HG03342 (cell line): ENCODE results near the gene CDH22.

Experiments used
- ATAC-seq: cut with Tn5 transposase; IDR thresholded peaks from one replicate; pipeline ENCODE4 v1.9.1; 2021; ENCODE audit warnings: mild to moderate bottlenecking, moderate library complexity; ENCODE audit not compliant: unreplicated experiment

The CDH22 gene

DNA sequence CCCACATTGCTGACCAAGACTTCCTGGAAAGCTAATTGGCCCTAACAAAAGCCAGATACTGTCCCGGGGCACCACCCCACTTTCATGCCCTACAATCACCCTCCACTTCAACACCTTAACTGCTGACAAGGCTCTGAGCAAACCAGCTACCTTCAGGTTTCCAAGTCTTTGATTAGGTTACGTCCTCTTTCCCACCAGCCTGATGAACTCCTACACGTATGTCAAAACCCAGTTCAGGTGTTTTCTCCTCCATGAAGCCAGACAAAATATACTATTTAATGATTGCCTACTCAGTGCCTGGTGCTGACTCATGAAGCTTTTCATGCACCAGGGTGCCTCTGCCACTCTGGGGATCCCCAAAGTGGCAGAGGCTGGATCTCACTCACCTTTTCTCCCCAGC lies 58.6 kb downstream of the CDH22 start:
- ATAC-seq, result no peak

DNA sequence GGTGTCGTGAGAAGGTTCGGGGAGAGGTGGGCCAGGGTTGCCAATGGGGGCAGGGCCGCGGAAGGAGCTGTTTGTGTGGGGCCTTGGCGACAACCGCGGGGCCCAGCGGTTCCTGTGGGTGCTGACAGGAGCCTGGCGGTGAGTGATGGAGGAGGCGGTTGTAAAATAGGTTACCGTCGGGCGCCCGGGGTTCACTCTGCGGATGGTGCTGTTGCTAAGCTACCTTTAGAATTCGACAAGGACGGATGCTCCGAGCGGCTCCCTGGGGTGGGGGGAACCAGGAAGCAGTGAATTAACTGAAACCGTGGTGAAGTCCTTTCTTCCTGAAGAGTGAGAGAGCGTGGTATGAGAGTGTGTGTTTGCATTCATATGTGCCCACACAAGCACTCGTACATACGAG lies 61.7 kb downstream of the CDH22 start:
- ATAC-seq, result no peak

DNA sequence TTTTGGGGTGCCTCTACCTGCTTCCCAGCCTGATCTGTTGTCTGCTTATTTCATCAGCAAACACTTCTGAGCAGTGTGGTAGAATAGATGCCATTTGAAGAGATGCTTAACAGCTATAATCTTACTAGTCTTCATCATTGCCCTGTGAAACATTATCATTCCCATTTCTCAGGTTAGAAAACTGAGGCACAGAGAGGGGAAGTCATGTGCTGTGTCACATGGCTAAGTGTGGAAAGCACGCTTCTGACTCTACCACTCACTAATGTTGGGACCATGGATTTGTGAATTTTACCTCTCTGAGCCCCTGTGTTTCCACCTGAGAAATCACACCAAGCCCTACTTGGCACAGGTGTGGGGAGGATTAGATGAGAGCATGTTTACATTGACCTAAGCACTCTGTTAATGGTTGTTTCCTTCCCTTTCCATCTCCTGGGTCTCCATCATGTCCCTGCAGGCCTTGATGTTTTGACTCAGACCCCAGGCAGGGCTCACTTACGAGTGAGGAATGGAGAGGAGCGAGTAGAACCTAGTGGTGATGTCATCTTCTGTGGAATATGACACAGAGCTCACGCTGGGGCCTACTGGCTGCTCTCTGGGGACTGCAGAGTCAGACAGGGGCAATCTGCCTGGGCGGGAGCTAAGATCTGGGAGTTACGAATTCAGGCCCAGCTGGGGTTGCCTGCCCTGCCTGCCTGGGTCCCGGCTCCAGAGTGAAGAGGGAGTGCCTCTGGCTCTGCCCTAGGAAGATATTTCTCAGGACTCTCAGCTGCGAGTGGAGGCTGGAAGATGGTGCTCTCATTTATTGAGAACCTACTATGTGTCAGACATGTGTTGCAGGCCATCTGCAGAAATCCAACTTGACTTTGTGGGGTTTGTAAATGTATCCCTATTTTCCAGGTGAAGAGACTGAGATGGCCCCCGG lies 64.3 kb downstream of the CDH22 start:
- ATAC-seq, result no peak

DNA sequence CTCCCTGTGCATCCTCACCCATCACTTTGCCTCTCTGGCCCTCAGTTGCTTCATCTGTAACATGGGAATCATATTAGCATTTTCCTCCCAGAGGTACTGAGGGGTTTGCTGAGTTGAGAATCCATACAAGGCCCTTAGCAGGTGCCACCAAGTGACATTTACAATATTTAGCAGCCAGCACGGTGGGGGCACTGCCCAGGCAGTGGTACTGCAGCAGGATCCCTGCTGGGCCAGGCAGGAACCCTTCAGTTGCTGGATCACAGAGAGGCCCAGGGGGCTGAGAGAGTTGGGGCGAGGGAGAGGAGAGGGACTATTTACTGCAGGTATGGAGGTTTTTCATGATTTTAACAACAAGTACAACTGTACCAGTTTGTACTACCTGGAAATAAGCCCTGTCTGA lies 65.9 kb downstream of the CDH22 start:
- ATAC-seq, result no peak

DNA sequence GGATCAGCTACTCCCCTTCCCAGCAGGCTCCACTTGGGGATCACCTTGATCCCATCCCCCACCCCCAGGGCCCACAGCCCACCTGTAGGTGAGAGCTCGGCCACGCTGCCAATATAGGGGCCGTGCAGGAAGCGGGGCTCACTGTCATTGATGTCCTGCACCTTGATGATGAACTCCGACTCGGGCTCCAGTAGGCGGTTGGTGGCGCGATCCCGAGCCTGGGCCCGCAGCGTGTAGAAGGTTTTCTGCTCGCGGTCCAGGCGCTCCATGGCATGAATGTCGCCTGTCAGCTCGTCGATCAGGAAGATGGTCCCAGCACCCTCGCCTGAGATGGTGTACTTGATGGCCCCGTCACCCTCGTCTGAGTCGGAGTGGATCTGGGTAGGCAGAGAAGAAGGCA lies 67.4 kb downstream of the CDH22 start:
- no peak for ATAC-seq

DNA sequence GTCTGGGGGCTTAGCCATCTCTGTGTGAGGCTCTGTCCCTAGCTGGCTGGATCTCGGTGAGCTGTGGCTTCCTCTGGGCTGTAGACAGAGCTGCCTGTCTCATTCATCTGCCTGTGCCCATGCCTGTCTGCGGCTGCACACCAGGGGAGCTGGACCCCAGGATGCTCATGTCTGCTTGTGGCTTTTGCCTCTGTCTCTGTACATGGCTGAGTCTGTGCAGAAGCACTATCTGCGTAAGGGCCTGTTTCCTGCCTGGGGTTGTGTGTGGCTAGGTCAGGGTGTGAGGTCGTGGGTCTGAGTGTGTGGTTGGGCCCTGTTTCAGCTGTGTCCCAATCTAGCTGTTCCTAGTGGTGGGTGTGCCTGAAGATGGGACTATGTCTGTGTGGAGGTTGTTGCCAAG lies 68.2 kb downstream of the CDH22 start:
- no peak for ATAC-seq

DNA sequence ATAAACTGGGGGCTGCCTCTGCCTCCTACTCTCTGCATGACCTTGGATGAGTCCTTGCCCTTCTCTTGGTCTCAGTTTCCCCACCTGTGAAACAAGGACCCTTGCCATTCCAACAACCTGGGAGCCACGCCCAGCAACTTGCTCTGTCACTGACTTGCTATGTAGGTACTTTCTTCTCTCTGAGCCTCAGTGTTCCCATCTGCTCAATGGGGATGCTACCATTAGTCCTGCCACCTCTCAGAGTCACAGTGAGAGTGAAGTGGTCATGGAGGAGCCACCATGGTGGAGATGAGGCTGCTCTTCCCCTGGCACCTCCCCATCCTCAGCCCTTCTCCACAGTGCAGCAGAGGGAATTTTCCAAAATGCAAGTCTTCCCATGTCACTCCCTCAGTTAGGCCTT lies 70.6 kb downstream of the CDH22 start:
- no peak for ATAC-seq

DNA sequence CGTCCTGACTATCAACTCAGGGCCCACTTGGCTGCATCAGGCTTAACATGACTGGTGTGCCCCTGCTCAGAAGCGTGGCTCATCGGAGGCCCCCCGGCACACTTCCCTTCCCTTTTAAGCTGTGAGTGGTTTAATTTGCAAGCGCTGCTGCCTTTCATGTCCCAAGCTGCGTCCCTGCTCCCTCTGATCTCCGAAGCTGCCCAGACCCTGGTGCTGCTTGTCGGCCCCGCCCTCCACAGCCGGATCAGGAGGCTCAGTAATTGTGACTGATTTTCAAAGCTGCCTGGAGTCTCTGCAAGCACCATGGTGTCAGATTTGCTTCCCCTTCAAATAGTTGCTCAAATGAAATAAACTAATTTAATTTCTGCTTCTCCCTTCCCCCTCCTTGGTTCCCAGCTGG lies 71.1 kb downstream of the CDH22 start:
- no peak for ATAC-seq

DNA sequence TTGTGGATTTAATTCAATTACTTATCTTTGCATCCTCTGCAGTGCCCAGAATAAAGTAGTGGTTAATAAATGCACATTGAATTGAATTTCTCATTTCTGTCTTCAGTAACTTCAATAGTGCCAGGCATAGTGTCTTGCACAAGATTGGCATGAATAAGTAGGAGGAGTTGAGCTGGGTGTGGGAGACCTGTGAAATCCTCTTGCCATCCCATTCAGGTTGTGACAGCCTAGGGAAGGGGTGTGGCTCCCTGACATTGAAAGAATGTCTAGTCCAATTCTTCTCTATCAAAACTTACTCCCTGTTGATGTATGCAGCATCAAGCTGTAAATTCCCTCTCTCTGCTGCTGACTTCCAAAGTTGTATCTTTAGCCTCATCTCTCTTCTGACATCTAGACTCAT lies 73.2 kb downstream of the CDH22 start:
- ATAC-seq, result no peak

DNA sequence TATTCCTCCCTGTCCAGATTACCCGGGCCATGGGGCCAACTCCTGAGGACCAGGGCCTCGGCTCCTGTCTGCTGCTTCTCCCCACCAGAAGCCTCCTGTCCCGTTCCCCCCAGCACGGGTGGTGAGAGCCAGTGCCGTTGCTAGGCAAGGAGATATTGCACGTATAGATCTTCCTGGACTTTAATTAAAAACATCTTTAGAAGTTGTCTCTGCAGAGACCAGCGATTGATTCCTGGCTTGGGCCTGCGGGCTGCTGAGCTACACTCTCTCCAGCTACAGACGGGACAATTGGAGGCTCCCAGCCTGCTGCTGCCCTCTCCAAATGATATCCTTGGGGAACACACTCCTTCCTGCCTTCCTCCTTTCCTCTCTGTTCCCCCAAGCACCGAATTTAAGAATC lies 74.6 kb downstream of the CDH22 start:
- no peak for ATAC-seq

DNA sequence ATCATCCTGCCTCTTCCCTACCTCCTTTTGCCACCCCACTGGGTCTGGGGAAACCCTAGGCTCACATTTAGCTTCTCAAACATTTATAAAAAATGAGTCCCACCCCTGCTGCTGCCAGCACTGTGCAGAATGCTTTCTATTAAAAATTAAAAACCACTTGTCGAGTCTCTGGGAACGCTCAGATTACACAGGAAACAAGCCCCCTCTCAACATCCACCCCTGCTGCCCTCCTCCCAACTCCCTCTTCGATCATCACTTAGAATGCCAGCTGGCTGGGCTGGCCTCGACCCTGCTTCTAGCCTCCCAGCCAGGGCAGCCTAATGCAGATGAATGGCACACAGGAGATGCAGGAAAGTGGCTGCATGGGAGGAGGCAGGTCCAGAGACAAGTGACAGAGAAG lies 75.8 kb downstream of the CDH22 start:
- ATAC-seq, result no peak

DNA sequence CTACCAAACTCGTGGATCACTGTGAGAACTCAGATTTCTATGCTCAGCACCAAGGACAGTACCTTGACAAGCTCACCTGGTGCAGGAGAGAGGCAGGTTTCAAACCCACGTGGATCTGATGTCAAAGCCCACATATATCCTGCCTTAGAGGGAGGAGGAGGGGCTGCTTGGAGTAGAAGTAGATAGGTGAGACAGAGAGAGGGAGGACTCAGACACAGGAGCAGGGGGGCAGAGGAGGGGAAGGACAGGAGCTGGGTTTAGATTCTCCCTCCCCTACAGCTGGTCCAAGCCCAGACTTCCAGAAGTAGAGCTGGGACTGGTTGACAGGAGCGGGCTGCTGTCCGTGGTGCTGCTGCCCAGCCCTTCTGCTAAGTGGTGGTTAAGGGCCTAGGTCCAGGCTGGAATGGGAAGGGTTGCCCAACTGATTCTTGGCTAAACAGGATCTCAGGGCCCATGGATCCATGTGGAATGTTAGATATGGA lies 77.5 kb downstream of the CDH22 start:
- ATAC-seq, result no peak

DNA sequence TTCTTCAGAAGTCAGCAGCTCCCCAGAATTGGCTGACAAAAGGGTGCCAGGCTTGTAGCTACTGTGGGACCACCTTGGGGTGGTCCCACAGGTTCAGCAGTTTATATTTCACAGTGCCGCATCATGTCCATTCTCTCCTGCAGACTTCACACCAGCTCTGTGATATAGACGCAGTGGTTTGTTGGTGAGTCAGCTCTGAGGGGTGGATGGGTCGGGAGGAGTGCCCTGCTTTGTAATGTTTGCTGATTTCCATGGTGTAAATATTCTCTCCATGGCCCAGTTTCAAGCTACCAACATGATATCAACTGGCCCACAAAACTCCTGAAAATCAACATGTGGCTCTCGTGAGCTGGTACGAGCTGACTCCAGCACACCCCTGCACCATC lies 78.2 kb downstream of the CDH22 start:
- no peak for ATAC-seq

DNA sequence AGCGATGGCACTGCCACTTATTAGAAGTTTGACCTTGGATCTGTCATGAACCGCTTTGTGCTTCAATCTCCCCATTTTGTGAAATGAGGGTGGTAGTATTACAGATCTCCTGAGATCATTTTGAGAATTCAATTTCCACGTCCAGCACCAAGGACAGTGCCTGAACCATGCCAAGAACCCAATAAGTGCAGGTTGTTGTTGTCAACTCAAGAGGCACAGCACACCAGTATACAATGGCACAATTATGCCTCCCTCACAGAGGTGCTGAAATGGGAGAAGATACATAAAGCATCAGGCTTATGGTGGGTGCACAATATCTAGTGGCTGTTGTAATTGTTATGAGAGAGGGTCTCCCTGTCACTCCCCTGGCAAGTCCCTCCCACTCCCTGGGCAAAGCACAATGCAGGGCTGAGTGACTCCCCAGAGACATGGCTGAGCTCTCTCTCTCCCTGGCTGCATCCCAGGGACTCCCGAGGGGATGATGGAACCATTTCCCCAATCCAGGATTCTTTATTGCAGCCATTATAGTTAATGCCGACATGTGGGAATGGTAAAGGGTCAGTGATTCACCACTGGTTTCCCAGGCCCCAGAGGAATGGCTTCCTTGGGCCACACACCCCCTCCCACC lies 78.7 kb downstream of the CDH22 start:
- ATAC-seq, result no peak

DNA sequence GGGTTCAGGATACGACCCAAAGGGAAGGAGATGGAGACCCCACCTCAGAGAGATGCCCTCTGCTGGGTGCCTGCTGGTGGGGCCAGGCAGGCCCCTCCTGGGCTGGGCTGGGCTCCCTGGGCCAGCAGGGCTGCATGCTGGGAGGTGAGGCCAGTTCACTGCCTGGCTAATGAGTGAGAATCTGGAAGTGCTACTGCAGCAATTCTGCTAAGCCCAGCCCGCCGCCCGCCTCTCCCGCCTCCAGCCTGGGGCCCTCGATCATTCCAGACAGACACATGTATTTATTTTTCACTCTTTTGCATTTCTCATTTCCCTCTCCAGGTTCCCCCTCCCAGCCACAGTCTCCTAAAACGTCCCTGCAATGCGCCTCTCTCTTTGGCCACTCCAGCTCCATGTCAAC lies 79.6 kb downstream of the CDH22 start:
- no peak for ATAC-seq

DNA sequence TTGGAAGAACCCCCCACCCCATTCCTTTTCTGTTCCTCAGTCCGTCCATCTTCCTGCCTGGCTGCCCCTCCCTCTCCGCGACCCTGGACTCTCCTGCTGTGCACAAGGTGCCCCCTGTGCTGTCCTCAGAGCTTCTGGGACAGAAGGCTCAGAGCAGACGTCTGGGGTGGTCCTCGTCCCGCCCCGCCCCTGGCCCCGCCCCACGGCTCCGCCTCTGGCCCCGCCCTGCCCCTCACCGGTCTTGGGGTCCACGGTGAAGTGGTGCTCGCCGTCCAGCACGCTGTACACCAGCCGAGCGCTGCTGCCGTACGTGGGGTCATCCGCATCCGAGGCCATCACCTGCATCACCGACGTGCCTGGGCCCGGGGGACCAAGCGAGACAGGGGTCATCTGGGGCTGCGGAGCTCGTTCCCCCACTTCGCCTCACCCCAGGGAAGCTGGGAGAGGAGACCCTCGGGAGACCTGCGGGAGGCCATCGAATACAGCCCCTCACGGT lies 81.0 kb downstream of the CDH22 start:
- no peak for ATAC-seq

DNA sequence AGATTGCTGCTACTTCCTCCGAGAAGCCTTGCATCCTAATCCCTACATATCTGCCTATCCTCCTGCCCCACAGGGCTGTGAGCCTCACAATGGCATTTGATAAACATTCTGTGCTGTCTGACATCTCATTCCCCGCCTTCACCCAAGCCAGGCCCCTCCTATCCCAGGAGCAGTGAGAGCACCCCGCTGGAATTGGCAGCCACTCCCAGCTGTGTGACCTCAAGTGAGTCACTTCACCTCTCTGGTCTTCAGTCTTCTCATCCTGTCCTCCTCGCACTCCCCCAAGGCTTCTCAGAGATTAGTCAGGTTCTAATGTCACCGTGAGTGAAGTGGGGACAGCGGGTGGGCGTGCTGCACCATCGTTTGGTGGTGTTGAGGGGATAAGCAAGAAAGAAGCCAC lies 81.7 kb downstream of the CDH22 start:
- ATAC-seq, result no peak

DNA sequence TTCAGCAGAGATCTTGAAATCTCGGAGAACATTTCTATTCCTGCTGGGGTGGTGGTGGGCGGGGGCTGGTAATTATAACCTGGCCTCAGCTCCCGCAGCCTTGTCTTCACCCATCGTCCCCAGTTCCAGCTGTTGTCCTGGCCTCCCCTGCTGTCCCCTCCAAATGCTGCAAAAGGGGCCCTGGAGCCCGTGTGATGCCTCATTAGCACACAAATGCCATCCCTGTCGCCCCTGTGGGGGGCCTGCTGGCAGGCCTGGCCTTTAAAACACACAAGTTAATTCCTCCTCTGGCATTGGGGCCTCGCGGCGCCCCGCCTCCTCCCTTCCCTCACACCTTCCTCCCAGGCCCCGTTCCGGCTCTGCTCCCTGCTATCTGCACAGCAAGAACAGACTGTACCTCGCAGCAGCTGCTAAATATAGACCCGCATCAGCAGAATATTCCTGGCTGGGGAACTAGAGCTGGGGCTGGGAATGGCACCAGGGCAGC lies 85.7 kb downstream of the CDH22 start:
- ATAC-seq, result no peak

DNA sequence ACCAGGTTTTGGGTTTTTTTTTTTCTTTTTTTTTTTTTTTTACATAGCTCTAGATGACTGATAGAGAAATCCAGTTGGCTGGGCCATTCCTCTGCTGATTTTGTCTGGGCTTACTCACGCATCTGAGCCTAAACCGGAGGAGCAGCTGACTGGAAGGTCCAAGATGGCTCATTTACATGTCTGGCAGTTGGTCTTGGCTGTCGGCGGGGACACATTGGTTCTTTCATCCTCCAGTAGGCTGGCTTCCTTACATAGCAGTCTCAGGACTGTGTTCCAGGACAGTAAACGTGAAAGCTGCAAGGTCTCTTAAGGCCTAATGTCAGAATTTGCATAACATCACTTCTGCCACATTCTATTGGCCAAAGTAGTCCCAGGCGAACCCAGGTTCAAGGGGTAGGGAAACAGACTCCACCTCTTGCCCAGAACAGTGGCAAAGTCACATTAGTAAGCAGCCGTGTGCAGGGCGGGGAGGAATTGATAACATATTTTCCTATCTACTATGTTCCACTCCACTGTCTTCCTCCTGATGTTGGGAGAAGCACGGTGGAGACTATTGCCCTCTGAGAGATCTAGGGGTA lies 87.0 kb downstream of the CDH22 start:
- ATAC-seq, result no peak

DNA sequence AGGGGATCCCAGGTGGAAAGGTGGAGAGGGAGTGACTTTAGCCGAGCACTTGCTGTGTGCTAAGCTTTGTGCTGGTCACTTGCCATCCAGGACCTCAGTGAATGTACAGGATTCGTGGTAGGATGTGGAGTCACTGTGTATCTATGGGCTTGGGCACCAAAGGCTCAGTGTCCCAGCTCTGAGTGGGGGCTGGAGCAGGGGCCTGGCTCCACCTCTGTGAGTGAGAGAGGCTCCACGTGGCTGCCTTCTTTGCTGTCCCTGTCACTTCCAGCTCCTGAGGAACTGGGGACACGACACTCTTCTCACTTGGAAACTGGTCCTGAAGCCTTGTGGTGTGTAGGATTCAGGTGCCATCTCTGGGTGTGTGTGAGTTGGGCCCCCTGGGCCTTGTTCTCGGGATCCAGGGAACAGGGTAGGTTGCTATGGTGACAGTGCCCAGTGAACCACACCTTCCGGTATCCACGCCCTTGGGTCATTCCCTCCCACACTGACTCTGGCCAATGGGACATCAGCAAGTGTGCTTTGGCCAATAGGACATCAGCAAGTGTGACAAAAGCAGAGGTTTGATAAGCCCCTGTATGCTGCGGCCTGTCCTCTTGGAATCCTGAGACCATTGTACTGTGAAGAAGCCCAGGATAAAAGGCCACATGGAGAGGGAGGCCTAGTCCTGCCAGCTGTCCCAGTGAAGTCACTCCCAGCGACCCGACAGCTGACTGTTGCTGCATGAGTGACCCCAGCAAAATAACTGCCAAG lies 87.7 kb downstream of the CDH22 start:
- ATAC-seq, result no peak

DNA sequence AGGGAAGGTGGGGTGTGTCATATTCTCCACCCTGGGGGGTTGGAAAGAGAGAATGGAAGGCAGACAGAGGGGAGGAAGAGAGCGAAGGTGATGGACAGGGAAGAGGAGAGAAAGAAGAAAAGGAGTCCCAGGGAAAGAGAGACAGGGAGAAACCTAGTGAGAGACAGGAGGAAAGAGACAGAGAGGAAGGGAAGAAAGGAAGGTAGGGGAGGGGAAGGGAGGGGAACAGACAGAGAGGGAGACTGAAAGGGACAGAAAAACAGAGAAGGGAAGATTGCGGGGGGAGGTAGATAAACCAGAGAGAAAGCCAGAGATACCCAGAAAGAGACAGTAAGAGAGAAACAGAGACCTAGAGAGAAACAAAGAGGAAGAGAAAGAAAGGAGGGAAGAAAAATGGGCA lies 88.4 kb downstream of the CDH22 start:
- no peak for ATAC-seq
